GM12891 (cell line): ENCODE measurements around the gene UBE2R2.

Experiments used
- POLR2A ChIP-seq: IDR thresholded peaks from 2 replicates; pipeline ENCODE4 v1.6.1; 2011; ENCODE audit warnings: low read depth, low read length, control low read depth
- POLR2AphosphoS5 ChIP-seq: IDR thresholded peaks from 2 replicates; pipeline ENCODE4 v1.6.1; 2011; ENCODE audit warnings: low read depth, low read length, control low read depth

DNA sequence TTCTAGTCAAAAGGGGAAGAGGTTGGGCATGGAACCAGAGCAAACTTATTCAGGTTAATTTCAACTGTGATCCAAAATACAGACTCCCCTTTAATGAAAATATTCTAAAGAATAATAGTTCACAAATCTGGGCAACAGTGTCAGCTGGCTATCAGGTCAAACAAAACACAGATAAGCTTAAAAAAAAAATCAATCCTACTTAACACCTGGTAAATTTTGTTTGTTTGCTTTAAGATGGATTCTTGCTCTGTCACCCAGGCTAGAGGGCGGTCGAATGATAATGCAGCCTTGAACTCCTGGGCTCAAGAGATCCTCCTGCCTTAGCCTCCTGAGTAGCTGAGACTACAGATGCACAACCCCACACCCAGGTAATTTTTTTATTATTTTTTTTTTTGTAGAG lies 142.8 kb downstream of the UBE2R2 start:
- TF ChIP-seq POLR2A (no peak), POLR2AphosphoS5 (no peak)
